Neutrophil (primary cell): ENCODE measurements around the gene C1orf52.

Source experiments
- H3K27ac ChIP-seq: fragments of 200-600 bp; sonication (generic); 2 replicates; pipeline ENCODE4 v1.5.1; 2016; ENCODE audit warnings: mild to moderate bottlenecking, moderate library complexity
- H3K27me3 ChIP-seq: fragments of 200-600 bp; sonication (generic); 2 replicates; pipeline ENCODE4 v1.6.0; 2016; ENCODE audit warnings: mild to moderate bottlenecking
- H3K36me3 ChIP-seq: fragments of 200-600 bp; sonication (generic); 2 replicates; pipeline ENCODE4 v1.5.1; 2017
- H3K4me1 ChIP-seq, 2 experiments: fragments of 200-600 bp in 1 of 2; sonication (generic) in 1 of 2; 1 replicate in 1 of 2; 2 replicates in 1 of 2; pipeline versions ENCODE4 v1.5.1 to v1.6.1; 2013 to 2016; ENCODE audit warnings: low read depth in 1 of 2, low read length in 1 of 2, mild to moderate bottlenecking in 1 of 2, moderate library complexity in 1 of 2; ENCODE audit not compliant: control insufficient read depth in 1 of 2, insufficient read depth in 1 of 2
- H3K4me3 ChIP-seq, 2 experiments: fragments of 200-600 bp in 1 of 2; sonication (generic) in 1 of 2; 1 replicate in 1 of 2; 2 replicates in 1 of 2; pipeline ENCODE4 v1.5.1; 2013 to 2016; ENCODE audit warnings: low read depth in 1 of 2, low read length in 1 of 2, mild to moderate bottlenecking in 1 of 2, moderate library complexity in 1 of 2
- H3K9me3 ChIP-seq: fragments of 200-600 bp; sonication (generic); 2 replicates; pipeline ENCODE4 v1.5.1; 2016
- CTCF ChIP-seq: fragments of 200-600 bp; sonication (generic); IDR thresholded peaks from 2 replicates; pipeline ENCODE4 v1.5.1; 2016; ENCODE audit warnings: antibody characterized with exemption

Gene C1orf52

GRCh38 chr1:85277802-85278201, 18.3 kb upstream of the C1orf52 start:
- Histone ChIP-seq H3K36me3 (peaks cover 4% of the 10 kb centered on the region), H3K4me1 (peaks cover 45 to 54% of the 10 kb centered on the region in 2 experiments), H3K27ac (no peak overlapping the region), H3K4me3 (no peak overlapping the region), H3K27me3 (peaks cover 30% of the 10 kb centered on the region), H3K9me3 (no peaks in the 10 kb centered on the region)
- no peak for TF ChIP-seq CTCF

DNA sequence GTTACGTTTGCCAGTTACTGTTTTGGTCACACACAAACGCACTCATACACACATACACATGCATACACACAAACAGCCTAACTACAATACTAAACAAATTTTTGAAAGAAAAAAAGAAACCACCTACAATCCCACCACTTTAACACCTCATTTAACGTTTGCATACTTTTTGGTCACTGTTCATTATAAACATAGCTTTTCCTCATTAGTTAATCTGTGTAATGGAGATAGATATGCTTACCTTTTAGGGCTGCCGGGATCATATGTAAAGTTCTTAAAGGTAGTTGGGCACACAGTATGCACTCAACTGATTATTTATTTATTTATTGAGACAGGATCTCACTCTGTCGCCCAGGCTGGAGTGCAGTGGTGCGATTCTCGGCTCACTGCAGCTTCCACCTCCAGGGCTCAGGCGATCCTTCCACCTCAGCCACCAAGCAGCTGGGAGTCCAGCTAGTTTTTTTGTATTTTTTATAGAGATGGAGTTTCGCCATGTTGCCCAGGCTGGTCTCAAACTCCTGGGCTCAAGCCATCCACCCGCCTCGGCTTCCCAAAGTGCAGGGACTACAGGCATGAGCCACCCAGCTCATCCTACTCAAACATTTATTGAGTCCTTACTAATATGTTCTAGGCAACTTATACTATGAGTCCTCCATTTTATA, 17.6 kb upstream of the C1orf52 start:
- TF ChIP-seq CTCF: no peak
- H3K27me3 ChIP-seq: peaks cover 26% of the 10 kb centered on the region
- no peaks in the 10 kb centered on the region for H3K9me3 ChIP-seq
- peak overlapping the region; percentile 73 to 98 for H3K4me3 ChIP-seq
- H3K36me3 ChIP-seq: peaks cover 9% of the 10 kb centered on the region
- H3K4me1 ChIP-seq: peaks cover 45 to 54% of the 10 kb centered on the region in 2 experiments
- peak overlapping the region; percentile 93 for H3K27ac ChIP-seq

DNA sequence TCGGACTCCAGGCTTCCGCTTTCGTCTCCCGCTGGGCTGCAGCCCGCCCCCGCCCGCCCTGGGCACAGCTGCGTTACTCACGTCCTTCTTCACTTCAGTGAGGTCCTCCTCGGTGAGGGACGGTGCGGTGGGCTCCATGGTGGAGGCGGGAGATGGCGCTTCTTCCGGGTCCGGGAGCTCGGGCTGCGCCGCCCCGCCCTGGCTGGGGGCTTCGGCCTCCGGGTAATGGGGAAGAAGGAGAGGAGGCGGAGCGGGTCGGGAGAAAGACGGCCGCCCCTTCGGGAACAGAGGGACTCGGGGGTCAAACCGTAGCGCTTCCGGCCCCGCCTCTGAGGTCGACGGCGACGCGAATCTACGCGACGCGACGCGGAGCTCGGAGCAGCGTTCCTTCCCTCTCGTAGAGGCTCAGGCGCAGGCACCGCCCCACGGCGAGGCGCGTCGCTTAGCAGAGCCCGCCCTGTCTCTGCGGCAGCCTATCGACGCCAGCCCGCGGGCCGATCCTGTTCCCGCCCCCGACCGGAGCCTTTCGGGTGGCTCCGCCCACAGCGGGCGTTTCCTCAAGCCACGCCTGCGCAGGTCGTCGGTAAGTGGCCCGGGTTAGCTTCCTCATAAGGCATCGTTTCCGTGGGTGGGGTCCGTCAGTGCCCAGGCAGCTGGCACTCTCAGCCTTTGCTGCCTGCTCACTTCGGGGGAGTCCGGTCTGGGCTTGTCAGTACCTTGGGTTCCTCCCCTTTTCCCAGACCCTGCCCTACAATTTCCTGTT, 16.9 kb upstream of the C1orf52 start, which contains the start of gene BCL10:
TSS of gene BCL10 (minus strand) at position 418 of the 763 bp plus-strand sequence. CDS start at position 138, 280 bp downstream.
- Histone ChIP-seq H3K4me3 (peak within 1 kb of the TSS; percentile 73 to 98), H3K36me3 (peaks cover 12% of the 10 kb centered on the region), H3K27me3 (peaks cover 20% of the 10 kb centered on the region), H3K4me1 (peaks cover 45 to 54% of the 10 kb centered on the region in 2 experiments), H3K9me3 (no peaks in the 10 kb centered on the region), H3K27ac (peak within 1 kb of the TSS; percentile 93)
- no peak for TF ChIP-seq CTCF

- Histone ChIP-seq H3K4me3 (peak overlapping the region; percentile 73 to 98), H3K27ac (peak overlapping the region; percentile 93), H3K4me1 (peaks cover 45 to 54% of the 10 kb centered on the region in 2 experiments), H3K9me3 (no peaks in the 10 kb centered on the region), H3K36me3 (peaks cover 18% of the 10 kb centered on the region), H3K27me3 (peaks cover 14% of the 10 kb centered on the region)
- TF ChIP-seq CTCF: no peak
These were observed 16.3 kb upstream of the C1orf52 start for GRCh38 chr1:85275701-85276214.

GRCh38 chr1:85274969-85275453, 15.5 kb upstream of the C1orf52 start:
- peaks cover 25% of the 10 kb centered on the region for H3K36me3 ChIP-seq
- H3K4me1 ChIP-seq: peaks cover 45 to 54% of the 10 kb centered on the region in 2 experiments
- H3K27ac ChIP-seq: peak overlapping the region; percentile 93
- H3K9me3 ChIP-seq: no peaks in the 10 kb centered on the region
- peaks cover 6% of the 10 kb centered on the region for H3K27me3 ChIP-seq
- peak overlapping the region; percentile 73 to 98 for H3K4me3 ChIP-seq
- TF ChIP-seq CTCF: no peak
